ENCODE measurements around the gene CBX2.
"Not testable (repeated sequence)": the region's sequence is repeated elsewhere in the genome, so short reads cannot be mapped to it uniquely, and the experiment has no call there.

CBX2 gene

DNA sequence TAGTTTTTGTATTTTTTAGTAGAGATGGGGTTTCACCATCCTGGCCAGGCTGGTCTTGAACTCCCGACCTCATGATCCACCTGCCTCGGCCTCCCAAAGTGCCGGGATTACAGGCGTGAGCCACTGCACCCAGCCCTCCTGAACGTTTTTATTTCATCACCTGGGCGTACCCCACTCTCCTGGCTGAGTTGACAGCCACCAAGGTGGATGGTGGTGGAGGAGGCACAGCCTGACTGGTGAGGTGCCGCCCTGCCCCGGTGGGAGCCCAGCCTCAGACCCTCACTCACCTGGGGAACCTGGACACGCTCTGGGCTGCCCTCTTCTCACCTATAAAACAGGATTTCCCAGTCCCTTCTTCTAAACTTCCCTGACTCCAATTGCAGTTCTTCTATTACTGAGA lies 5.2 kb upstream of the CBX2 start:
- DNase-seq = not testable (repeated sequence)

GRCh38 chr17:79774561-79774975 lies 3.4 kb upstream of the CBX2 start:
- no peak for DNase-seq

DNA sequence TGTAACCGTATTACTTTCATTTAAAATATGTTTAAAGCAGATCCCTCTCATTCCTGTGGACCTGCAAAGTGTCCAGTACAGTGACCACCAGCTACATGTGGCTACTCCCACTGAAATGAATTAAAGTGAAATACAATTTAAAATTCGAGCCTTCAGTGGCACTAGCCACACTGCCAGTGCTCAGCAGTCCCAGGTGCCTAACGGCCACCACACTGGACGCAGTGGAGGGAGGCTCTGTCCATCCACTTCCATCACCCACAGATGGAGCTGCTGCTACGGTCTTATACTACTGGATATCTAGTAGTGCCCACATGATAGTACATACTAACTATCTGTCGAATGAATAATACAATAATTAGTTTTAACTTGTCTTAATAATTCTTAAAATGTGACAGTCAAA lies 2.3 kb upstream of the CBX2 start:
- DNase-seq = no peak

DNA sequence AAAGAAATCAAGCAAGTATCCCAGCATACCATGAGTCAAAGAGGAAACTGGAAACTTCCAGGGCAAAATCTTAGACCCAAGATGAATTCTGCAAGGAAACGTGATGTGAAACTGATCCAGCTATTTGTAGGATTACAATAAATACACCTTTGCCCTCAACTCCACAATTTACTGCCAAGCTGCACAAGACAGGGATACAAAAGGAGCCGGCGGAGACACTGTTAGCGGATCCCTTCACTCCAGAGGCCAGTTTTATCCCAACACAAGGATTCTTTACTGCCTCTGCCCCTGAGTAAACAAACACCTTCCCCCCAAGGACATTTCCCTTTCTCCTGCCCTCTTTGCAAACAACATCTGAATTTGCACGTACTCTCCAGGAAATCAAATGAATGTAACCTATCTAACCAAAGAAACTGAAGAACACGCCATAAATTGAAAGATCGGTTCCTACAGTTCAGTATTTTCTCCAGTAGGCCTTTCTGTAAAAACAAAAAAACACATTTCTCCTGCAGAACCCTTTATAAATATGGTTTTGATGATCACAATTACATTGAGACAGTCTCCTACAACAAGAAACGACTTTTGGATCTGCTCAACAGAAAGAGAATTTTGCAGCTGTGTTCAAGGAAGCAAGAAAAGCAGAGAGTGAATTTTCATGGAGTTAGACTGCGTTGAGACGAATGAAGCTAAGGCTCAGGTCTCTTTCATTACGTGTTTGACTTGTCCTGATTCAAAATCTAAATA lies 1.4 kb upstream of the CBX2 start:
- DNase-seq = no peak

DNA sequence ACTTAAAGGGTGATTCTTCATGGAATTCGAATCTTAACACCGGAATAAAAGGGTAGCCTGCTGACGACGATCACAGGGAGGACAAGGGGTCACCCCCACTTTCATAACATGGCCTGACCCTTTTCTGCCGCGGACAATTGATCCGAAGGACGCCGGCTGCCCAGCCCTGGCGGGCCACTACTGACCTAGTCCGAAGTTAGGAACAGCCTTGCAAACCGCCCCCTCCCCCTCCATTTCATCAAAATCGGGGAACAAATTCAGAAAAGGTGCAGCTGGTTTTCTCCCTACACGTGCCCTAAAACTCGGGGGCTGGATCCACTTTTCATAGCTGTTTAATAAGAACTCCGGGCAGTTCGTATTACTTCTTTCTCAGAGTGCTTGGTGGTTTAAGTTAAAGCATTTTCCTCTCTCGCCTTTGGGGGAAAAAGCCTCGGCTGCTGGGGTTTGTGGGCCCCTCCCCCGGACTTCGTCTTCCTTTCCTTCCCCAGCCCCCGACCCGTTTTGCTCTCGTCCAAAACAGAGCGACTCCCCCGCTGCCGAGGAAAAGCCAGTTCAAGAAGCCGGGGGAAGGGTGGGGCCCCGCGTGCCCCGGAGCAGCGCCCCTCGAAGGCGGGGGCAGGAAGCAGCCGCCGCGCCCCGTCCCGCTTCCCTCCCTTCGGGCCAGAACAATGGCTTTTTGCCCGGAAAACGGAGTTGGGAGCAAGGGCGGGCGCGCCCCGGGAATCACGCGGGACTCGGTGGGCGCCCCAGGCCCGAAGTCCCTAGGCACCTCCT lies 641 bp upstream of the CBX2 start:
- peak; percentile 58 for DNase-seq

DNA sequence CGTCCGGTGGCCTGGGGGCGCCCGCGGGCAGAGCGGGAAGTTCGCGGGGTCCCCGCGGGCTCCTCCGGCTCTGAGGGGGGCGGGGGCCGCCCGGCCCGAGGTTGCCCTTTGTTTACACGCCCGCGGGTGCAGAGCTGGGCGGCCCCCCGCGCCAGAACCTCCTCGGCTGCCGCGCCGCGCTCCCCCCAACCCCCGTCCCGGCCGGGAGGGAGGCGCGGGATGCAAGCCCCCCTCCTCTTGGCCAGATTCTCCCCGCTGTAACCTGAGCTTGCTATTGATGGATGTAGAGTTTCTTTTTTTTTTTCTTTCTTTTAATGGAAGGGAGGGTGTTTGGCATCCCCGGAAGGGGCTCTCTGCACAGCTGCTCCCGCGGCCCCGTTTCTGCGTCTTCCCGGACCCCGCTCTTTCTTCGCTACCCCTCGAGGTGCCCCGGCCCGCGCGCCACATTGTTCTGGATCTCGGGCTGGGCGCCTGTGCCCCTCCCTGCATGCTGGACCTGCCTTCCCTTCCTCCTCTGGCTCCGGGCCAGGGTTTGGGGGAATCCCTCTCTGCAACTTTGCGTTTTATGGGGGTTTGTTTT lies 646 bp downstream of the CBX2 start:
- no peak for DNase-seq

GRCh38 chr17:79779084-79779529 lies 1.2 kb downstream of the CBX2 start:
- DNase-seq = no peak

GRCh38 chr17:79779661-79780365 lies 1.9 kb downstream of the CBX2 start:
- DNase-seq = no peak

- DNase-seq = no peak
These were observed 3.2 kb downstream of the CBX2 start for GRCh38 chr17:79781012-79781650.

DNA sequence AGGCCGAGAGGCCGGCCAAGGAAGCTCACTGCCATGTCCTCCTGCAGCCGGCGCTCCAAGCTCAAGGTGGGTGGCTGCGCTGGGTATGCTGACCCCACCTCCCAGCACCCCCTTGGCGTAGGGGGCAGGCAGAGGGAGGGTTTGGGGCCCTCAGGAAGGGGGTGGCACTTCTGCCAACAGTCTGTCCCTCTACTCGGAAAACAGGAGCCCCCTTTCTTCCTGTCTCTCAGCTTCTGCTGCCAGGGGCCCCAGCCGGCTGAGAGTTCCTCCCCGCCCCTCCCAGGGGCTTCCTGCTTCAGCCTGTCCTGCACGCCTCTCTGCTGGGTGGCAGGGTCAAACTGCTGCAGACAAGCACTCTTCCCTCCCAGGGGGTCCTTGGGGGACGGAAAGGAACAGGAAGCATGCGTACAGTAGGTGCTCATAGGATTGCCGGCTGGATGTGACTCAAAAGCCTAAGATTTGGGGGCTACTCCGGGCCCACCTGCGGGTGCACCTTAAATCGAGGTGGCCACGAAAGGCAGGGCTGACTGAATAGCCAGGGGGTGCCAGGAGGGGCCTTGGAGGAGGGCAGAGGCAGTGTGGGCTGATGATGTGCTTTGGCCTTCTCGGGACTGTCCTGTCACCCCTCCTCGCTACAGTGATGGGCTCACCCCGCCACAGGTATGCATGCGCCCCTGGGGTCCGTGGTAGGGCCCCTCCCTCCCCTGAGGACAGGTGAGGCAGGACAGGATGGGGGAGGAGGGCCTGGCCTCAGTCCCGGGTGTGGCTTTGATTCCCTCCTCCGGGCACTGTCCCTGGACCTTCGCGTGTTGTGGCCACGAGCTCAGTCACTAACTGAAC lies 4.0 kb downstream of the CBX2 start:
- no peak for DNase-seq

- no peak for DNase-seq
These were observed 5.9 kb downstream of the CBX2 start for GRCh38 chr17:79783891-79784290.

- DNase-seq = no peak
These were observed 6.5 kb downstream of the CBX2 start for GRCh38 chr17:79784353-79785016.

DNA sequence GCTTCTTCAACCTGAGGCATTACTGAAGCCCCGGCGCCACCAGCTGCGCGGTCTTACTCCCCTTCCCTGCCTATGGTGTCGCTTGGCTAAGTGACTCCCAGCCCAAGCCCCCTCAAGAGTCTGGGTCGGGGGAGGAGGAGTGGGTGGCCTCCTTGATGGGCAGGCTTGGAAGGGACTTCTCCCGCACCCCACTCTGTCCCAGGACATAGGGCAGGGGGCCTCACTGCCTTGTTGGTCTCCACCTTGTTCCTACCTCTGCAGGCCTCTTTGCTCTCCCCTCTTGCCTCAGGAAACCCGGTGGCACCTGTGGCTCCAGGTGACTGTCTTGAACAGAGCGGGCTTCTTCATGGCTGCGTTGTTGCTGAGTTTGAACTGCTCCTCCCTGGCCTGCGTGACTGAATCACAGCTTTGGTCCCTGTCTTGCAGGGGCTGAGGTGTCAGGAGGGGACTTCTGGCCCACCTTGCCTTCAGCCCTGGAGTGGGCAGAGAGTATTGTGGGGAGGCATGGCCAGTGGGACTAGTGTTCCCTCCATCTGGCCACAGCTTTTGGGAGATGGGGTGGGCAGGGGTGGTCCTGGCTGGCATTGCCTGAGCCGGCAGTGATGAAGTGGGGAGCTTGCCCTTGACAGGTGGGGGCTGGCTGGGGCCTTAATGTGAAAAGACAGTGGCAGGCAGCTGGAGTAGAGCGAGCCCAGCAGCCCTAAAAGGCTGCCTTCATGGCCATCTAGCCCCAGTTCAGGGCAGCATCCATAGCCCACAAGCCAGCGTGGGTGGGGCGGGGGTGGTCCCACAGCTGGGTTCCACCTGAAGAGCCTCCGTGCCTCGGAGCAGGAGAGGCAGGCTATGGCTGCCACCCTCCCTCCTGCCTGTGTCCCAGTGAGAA lies 7.3 kb downstream of the CBX2 start:
- DNase-seq = no peak

DNA sequence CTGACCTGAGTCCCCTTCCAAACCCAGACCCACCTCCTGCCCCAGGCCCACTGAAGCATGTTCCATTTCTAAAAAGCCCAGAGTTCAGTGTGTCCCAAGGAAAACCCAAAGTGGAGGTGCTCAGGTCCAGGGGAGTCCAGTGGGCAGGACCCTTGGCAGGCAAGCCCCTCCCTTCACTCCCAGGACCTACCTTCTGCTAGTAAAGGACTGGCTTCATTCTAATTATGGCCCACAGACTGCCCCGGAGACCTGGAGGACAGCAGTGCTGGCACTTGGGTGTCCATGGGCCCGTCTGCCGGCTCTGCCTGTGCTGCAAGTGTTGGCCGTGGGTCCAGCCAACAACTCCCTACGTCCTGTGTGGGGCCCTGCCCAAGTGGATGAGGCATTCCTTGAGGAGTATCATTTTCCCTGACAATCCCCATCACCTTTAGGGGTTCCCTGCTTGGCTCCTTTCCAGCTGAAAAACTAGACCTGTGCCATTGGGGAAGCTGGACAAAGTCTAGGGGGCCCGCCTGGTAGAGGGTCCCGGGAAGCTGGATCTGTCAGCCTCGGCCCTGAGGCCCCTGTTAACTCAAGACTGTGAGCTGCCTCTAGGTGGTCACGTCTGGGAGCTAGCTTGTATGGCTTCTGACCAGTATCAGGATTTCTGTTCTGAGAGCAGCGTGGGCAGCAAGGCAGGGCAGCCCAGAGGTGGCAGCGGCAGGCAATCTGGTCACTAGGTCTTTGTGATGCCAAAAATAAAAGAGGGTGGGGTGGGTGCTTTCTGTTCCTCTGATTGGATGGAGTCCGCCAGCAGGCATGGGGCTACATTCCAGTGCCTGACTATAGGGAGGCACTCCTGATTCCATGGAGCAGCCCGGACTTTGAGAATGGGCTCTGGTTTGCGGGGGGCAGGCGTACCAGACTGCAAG lies 8.2 kb downstream of the CBX2 start:
- DNase-seq = no peak

GRCh38 chr17:79786930-79787643 lies 9.1 kb downstream of the CBX2 start:
- DNase-seq = no peak

DNA sequence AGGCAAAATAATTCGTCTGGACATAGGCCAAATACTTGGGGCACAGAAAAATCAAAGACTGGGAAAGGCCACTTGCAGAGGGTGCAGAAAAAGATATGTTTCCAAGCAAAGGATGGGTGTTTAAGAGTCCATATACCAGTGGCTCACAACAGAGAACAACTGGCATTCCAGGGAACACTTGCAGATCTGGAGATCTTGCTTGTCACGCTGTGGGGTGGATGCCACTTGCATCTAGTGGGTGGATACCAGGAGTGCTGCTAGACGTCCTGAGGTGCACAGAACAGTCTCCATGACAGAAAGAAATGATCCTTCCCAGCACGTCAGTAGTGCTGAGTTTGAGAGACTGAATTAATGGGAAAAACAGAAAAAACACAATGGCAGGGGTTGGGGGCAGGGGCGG lies 10.5 kb downstream of the CBX2 start:
- no peak for DNase-seq

DNA sequence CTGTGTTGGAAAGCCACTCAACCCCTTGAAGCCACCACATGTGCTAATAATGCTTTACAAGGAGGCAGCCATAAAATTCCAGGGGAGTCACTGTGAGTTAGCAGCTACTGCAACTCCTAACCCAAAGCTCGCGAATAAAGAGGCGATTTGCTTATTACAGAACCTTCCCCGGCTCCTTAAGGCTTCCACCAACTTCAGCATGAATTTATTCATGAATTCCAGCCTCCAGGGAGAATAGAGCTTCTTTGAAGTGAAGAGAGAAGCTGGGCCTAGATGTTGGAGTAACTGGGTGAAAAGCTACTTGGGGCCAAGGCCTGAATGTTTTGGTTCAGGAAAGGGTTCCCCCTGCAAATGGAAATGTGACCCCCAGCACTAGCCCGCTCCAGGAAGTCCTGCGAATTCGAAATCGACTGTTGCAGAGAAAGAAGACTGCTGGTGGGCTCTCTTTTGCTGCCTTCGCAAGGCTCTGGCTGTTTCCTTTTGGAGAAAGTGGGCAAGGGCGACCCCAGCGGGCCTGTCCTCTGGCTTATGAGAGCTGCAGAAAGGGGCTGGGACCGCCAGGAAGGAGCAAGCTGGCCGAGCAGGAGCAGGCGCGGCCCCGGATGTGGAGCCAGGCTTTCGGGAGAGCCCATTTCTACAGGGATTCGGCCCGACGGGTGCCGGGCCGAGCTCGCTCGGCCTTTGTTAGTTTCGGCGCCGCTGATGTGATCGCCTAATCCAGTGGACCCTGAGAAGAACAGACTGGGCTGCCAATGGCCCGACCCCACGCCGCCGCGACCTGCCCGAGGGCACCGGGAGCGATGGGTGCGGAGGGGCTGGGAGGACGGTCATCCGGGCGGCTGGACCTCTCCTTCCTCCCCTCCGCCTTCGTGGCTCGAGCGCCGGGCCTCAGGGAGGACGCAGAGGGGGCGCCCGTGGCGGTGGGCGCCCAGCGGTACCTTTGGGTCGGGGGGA lies 11.3 kb downstream of the CBX2 start:
- DNase-seq = no peak
